Motor neuron (in vitro differentiated cells): ENCODE results near the gene TRDN. TPM values are rescaled to one million over a fixed set of nuclear protein-coding genes. Genes with fewer than 3 reads are reported as not detected.
A peak's percentile ranks its signal among the peaks of the same experiment; 100 is the strongest.
"Not testable (repeated sequence)": the region's sequence is repeated elsewhere in the genome, so short reads cannot be mapped to it uniquely, and the experiment has no call there.

ENCODE experiments used
- ATAC-seq, 8 experiments: fragments of 200-7000 bp; cut with Tn5 transposase; replicated peaks in 6 of 8; 2 replicates each; pipeline ENCODE4 v1.8.0; 2021; ENCODE audit warnings: mild to moderate bottlenecking in 8 of 8, moderate library complexity in 8 of 8
- H3K27ac ChIP-seq, 2 donors: fragments of 250-450 bp; sonication (Bioruptor Pico); 2 replicates each; pipeline ENCODE4 v1.9.0; 2021; ENCODE audit warnings: antibody characterized with exemption in 2 of 2, mild to moderate bottlenecking in 2 of 2, moderate library complexity in 1 of 2
- H3K4me1 ChIP-seq, 2 donors: fragments of 250-450 bp; sonication (Bioruptor Pico); replicated peaks in 1 of 2; 2 replicates each; pipeline ENCODE4 v1.6.1; 2021; ENCODE audit warnings: antibody characterized with exemption in 2 of 2, mild to moderate bottlenecking in 2 of 2, moderate library complexity in 1 of 2
- H3K4me3 ChIP-seq, 5 donors: fragments of 250-450 bp; sonication (Bioruptor Pico); 2 replicates each; pipeline ENCODE4 v1.9.0; 2021; ENCODE audit warnings: antibody characterized with exemption in 5 of 5, mild to moderate bottlenecking in 5 of 5, moderate library complexity in 4 of 5
- WGBS, 10 experiments: fragments of 450-650 bp; shearing (Covaris generic); methylation state at CpG; one replicate each; pipeline ENCODE4 v1.0.0; 2022; 5-methylcytosine and 5-hydroxymethylcytosine counted together
- in situ Hi-C, 9 experiments: fragments of 400-800 bp; cut with MboI; loops; one replicate each; pipeline ENCODE4 v1.15.0; 2021; ENCODE audit warnings: low sequenced_read_pairs in 9 of 9, low pct_unique_long_range_greater_than_20kb in 2 of 9; ENCODE audit not compliant: unreplicated experiment in 9 of 9
- total RNA-seq, 8 experiments: library from RNA; unstranded; fragments of 300-600 nt; gene quantifications; 2 replicates each; pipeline versions ENCODE4 v1.2.3 to v1.2.4, GENCODE V29; 2022

Gene TRDN
- total RNA-seq, 8 experiments from 2014 or later, result 0.90 to 2.8 TPM; not detected in 6

DNA sequence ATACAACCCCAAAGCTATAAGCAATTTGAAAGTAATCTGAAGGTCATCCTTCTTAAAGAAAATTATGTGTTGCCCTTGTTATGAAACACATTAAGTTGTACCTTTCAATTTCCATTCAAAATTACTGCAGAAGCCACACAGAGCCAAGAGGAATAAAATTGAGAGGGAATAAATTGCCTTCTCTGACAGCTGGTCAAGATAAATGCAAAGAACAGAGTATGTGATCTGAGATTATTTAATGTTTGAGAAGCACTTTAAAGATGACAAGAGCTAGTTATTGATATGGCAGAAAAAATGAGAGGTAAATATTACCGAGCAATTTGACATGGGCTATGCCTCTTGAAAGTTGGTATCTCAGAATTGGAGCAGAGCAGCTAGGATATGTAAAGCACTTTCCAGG is 61.6 kb downstream of the TRDN start:
- no peak overlapping the region for H3K4me3 ChIP-seq
- WGBS, 10 experiments, result 0 to 100% (median 67%) methylated on average over 1 of the region's 1 CpG; no CpG with 5 or more reads in 3 of the 10 experiments
- ATAC-seq, result peak in 5 of 8 experiments; percentile 41 to 89 (median 72)
- H3K27ac ChIP-seq, result no peak overlapping the region
- in situ Hi-C loops, result no loop called here
- H3K4me1 ChIP-seq, result peaks cover 0 to 23% of the 10 kb centered on the region in 2 donors

DNA sequence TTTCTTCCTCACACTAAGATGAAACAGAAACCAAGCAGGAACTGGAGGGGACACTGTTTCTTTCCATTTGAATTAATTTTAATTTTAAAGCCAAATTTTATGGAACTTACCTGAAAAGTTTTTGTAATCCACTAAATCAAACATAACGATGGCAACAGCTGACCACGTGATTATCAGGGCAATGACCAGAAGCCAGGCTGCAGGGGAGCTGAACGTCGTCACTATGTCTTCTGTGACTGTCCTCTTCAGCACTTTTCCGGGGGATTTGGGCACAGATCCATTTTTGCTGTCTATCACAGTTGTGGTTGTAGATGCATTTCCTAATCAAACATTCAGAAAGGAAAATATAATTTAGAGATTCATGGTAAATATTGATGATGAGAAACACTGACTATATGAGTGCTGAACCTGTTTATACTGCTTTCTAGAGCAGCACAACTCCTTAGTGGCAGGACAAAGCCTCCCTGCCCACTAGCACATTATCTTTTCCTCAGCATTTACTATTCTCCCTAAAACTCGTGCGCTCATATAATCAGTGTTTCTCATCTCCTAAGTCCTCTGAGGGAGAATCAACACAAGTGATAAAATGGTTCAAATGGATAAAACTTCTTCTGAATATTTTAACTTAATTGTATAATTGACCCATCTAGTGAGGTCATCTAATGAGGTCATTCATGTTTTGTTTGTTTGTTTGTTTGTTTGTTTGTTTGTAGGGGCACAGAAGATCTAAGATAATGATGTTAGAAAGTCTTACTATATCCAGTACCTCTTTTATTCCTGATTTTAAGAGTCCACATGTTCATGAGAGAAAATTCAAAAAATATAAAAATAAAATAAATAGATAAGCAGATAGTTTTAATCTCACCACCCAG is 65.7 kb downstream of the TRDN start:
- in situ Hi-C loops, result no loop called here
- no peak for ATAC-seq
- Histone ChIP-seq H3K27ac (no peak overlapping the region), H3K4me1 (peaks cover 0 to 23% of the 10 kb centered on the region in 2 donors), H3K4me3 (no peak overlapping the region)
- 0 to 100% (median 70%) methylated on average over 3 to 7 of the region's 7 CpGs for WGBS, 10 experiments

GRCh38 chr6:123569575-123569974 is 67.2 kb downstream of the TRDN start:
- ATAC-seq, result no peak
- Histone ChIP-seq H3K27ac (no peak overlapping the region), H3K4me1 (peaks cover 0 to 8% of the 10 kb centered on the region in 2 donors), H3K4me3 (no peak overlapping the region)
- in situ Hi-C loops, result no loop called here

DNA sequence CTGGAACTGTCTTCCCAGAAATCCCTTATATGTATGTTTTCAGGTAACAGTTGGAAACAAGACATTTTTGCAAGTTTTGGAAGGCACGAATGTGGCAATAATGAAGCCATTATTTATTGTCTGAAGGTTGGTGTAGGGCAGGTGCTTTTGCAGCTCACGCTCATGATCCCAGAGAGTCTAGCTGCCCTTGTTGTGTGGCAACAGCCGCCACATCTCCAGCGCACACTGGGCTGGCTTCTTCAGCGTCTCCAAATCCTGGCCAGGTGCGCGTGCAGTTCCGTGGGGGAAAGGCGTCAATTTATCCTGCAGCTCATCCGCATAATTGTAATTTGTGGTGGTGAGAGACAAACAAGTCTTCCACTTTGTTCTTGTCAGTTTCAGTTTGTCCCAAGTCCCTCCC is 71.2 kb downstream of the TRDN start:
- Histone ChIP-seq H3K27ac (no peak overlapping the region), H3K4me3 (no peak overlapping the region), H3K4me1 (peaks cover 0 to 2% of the 10 kb centered on the region in 2 donors)
- ATAC-seq, result no peak
- 0 to 100% (median 87%) methylated on average over 1 to 10 of the region's 10 CpGs; no CpG with 5 or more reads in 1 of the 10 experiments for WGBS, 10 experiments
- in situ Hi-C loops, result no loop called here

DNA sequence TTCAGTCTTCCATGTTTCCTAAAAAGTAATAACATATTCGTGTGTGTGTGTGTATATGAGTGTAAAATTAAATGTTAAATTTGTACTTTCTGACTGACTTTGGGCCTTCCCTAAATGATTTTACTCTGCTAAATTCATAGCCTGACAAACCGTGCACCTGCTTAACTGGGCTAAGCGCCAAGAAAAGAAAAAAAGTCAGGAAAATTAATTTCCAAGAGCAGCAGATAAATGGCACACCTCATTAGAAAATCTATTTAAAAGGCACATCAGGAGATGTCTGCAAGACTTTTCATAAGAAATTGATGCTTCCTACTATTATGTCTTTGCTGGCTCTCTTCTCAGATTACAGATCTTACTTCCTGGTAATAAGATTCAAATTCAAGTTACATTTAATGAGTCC is 72.4 kb downstream of the TRDN start:
- H3K4me3 ChIP-seq, result no peak overlapping the region
- no peak overlapping the region for H3K27ac ChIP-seq
- in situ Hi-C loops, result no loop called here
- peaks cover 0 to 2% of the 10 kb centered on the region in 2 donors for H3K4me1 ChIP-seq
- ATAC-seq, result no peak
- 0 to 87% (median 45%) methylated on average over 1 to 3 of the region's 3 CpGs; no CpG with 5 or more reads in 1 of the 10 experiments for WGBS, 10 experiments

- Histone ChIP-seq H3K4me1 (peaks cover 0 to 2% of the 10 kb centered on the region in 2 donors), H3K4me3 (no peak overlapping the region), H3K27ac (no peak overlapping the region)
- ATAC-seq, result no peak
- in situ Hi-C loops, result no loop called here
Observed at GRCh38 chr6:123562677-123563076, 74.1 kb downstream of the TRDN start.

DNA sequence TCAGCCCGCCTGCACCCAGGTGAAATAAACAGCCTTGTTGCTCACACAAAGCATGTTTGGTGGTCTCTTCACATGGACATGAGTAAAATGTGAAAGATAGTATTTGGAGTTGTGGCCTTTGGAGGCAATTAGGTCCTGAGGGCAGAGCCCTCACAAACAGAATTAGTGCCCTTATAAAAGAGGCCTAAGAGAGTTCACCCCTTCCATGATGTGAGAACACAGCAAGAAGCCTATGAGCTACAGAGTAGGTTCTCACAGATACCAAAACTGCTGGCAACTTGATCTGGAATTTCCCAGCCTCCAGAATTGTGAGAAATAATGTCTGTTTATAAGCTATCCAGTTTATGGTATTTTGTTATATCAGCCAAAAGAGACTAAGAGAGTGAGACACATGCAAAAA is 74.5 kb downstream of the TRDN start:
- Histone ChIP-seq H3K4me3 (no peak overlapping the region), H3K27ac (no peak overlapping the region), H3K4me1 (peaks cover 0 to 2% of the 10 kb centered on the region in 2 donors)
- 86 to 100% methylated on average over 1 of the region's 1 CpG; no CpG with 5 or more reads in 8 of the 10 experiments for WGBS, 10 experiments
- in situ Hi-C loops, result no loop called here
- no peak for ATAC-seq

DNA sequence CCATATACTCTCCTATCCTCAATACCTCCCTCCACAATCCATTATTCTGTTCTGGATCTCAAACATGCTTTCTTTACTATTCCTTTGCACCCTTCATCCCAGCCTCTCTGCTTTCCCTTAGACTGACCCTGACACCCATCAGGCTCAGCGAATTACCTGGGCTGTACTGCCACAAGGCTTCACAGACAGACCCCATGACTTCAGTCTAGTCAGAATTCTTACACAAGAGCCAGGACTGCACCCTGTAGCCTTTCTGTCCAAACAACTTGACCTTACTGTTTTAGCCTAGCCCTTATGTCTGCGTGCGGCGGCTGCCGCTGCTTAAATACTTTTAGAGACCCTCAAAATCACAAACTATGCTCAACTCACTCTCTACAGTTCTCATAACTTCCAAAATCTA is 76.9 kb downstream of the TRDN start:
- ATAC-seq, in situ Hi-C loops, H3K27ac ChIP-seq, H3K4me3 ChIP-seq, H3K4me1 ChIP-seq: not testable (repeated sequence)
- WGBS, 10 experiments, result 57 to 100% (median 96%) methylated on average over 1 to 5 of the region's 5 CpGs; no CpG with 5 or more reads in 3 of the 10 experiments

- WGBS, 10 experiments, result 20 to 100% (median 92%) methylated on average over 1 to 3 of the region's 12 CpGs; no CpG with 5 or more reads in 4 of the 10 experiments
- H3K27ac ChIP-seq, in situ Hi-C loops: not testable (repeated sequence)
Observed at GRCh38 chr6:123557474-123557873, 79.3 kb downstream of the TRDN start.

DNA sequence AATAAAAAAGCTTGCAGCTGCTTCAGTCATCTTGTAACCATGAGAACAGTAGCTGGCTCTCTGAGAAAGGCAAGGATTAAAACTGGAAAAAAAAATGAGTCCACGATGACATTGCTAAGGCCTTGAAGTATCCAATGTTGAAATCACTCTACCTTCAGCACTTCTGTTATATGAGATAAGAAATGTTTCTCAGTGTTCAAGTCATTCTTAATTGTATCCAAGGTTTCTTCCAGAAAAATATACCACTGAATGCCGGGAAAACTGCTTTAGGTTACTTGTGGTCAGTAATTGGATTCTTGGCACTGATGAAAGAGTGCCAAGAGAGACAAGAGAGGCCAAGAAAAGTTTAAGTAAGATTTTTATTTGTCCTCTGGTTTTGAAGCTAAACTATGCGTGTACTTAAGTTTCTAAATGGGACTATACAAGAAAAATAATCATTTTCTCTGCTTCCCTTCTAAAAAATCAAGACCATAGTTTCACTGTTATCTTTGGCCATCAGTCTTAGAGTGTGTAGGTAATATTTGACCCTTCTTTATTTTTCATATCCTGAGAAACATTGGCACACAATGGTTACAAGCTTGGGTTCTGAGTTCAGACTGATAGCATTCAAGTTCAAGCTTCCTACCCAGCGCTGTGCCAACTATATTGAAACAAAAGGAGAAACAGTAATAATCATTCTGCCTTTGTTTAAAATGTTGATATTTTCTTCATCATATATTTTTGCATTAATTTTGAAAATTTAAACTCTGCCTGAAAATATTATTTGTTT is 84.6 kb downstream of the TRDN start:
- in situ Hi-C loops, result no loop called here
- Histone ChIP-seq H3K27ac (no peak overlapping the region), H3K4me1 (no peaks in the 10 kb centered on the region), H3K4me3 (no peak overlapping the region)
- 0 to 100% (median 26%) methylated on average over 1 to 4 of the region's 4 CpGs for WGBS, 10 experiments
- peak in 3 of 8 experiments; percentile 30 to 96 (median 44) for ATAC-seq

More at GRCh38 chr6:123557474-123557873, 79.3 kb downstream of the TRDN start:
- ATAC-seq, H3K4me3 ChIP-seq, H3K4me1 ChIP-seq: not testable (repeated sequence)

GRCh38 chr6:123550052-123550617 is 86.6 kb downstream of the TRDN start:
- in situ Hi-C loops, result no loop called here
- 5 to 100% (median 81%) methylated on average over 1 to 2 of the region's 2 CpGs for WGBS, 10 experiments
- no peak overlapping the region for H3K27ac ChIP-seq

GRCh38 chr6:123549476-123549875 is 87.3 kb downstream of the TRDN start:
- ATAC-seq, result no peak
- Histone ChIP-seq H3K4me3 (no peak overlapping the region), H3K27ac (no peak overlapping the region), H3K4me1 (no peaks in the 10 kb centered on the region)
- in situ Hi-C loops, result no loop called here

More at GRCh38 chr6:123550052-123550617, 86.6 kb downstream of the TRDN start:
- Histone ChIP-seq H3K4me1 (no peaks in the 10 kb centered on the region), H3K4me3 (no peak overlapping the region)
- ATAC-seq, result no peak

GRCh38 chr6:123547216-123547978 is 89.4 kb downstream of the TRDN start:
- ATAC-seq, result no peak
- Histone ChIP-seq H3K27ac (no peak overlapping the region), H3K4me1 (no peaks in the 10 kb centered on the region), H3K4me3 (no peak overlapping the region)
- in situ Hi-C loops, result no loop called here
